Measurements from ENCODE around the gene TCF4. TPM values are rescaled to one million over a fixed set of nuclear protein-coding genes. Genes with fewer than 3 reads are reported as not detected.

TCF4 gene
- total RNA-seq, 8 experiments from 2014 or later = 21.1 to 102 (median 47.2) TPM

GRCh38 chr18:55382277-55382805 is 205.7 kb downstream of the TCF4 start:
- no peaks in the 10 kb centered on the region for H3K4me1 ChIP-seq (replicated peaks in 1 of 2)
- ATAC-seq (replicated peaks in 6 of 8) = no peak
- in situ Hi-C loops (cut with MboI; ENCODE audit: low pct_unique_long_range_greater_than_20kb in 2 of 9, low sequenced_read_pairs in 9 of 9, unreplicated experiment in 9 of 9) = no loop called here
- no peak overlapping the region for H3K27ac ChIP-seq
- H3K4me3 ChIP-seq = no peak overlapping the region
- 79 to 100% (median 95%) methylated on average over 1 to 2 of the region's 2 CpGs; no CpG with 5 or more reads in 1 of the 10 experiments for WGBS, 10 experiments

GRCh38 chr18:55381277-55381676 is 206.7 kb downstream of the TCF4 start:
- Histone ChIP-seq H3K4me1 (replicated peaks in 1 of 2) (no peaks in the 10 kb centered on the region), H3K4me3 (no peak overlapping the region), H3K27ac (no peak overlapping the region)
- in situ Hi-C loops (cut with MboI; ENCODE audit: low pct_unique_long_range_greater_than_20kb in 2 of 9, low sequenced_read_pairs in 9 of 9, unreplicated experiment in 9 of 9) = no loop called here
- ATAC-seq (replicated peaks in 6 of 8) = no peak

GRCh38 chr18:55380589-55380988 is 207.4 kb downstream of the TCF4 start:
- Histone ChIP-seq H3K4me1 (replicated peaks in 1 of 2) (no peaks in the 10 kb centered on the region), H3K4me3 (no peak overlapping the region), H3K27ac (no peak overlapping the region)
- ATAC-seq (replicated peaks in 6 of 8) = no peak
- in situ Hi-C loops (cut with MboI; ENCODE audit: low pct_unique_long_range_greater_than_20kb in 2 of 9, low sequenced_read_pairs in 9 of 9, unreplicated experiment in 9 of 9) = no loop called here
- WGBS, 10 experiments = 67 to 100% (median 91%) methylated on average over 2 to 7 of the region's 7 CpGs; no CpG with 5 or more reads in 1 of the 10 experiments

- in situ Hi-C loops (cut with MboI; ENCODE audit: low pct_unique_long_range_greater_than_20kb in 2 of 9, low sequenced_read_pairs in 9 of 9, unreplicated experiment in 9 of 9) = no loop called here
- H3K27ac ChIP-seq = no peak overlapping the region
- H3K4me3 ChIP-seq = no peak overlapping the region
- 55 to 100% (median 100%) methylated on average over 1 to 2 of the region's 2 CpGs; no CpG with 5 or more reads in 3 of the 10 experiments for WGBS, 10 experiments
- H3K4me1 ChIP-seq (replicated peaks in 1 of 2) = no peaks in the 10 kb centered on the region
- ATAC-seq (replicated peaks in 6 of 8) = no peak
These were observed 211.6 kb downstream of the TCF4 start for GRCh38 chr18:55376387-55376786.

GRCh38 chr18:55375930-55376329 is 212.1 kb downstream of the TCF4 start:
- Histone ChIP-seq H3K4me3 (no peak overlapping the region), H3K27ac (no peak overlapping the region), H3K4me1 (replicated peaks in 1 of 2) (no peaks in the 10 kb centered on the region)
- 83 to 100% (median 93%) methylated on average over 2 to 5 of the region's 5 CpGs; no CpG with 5 or more reads in 4 of the 10 experiments for WGBS, 10 experiments
- ATAC-seq (replicated peaks in 6 of 8) = no peak
- in situ Hi-C loops (cut with MboI; ENCODE audit: low pct_unique_long_range_greater_than_20kb in 2 of 9, low sequenced_read_pairs in 9 of 9, unreplicated experiment in 9 of 9) = no loop called here

GRCh38 chr18:55374741-55375140 is 213.3 kb downstream of the TCF4 start:
- no peaks in the 10 kb centered on the region for H3K4me1 ChIP-seq (replicated peaks in 1 of 2)
- no peak overlapping the region for H3K4me3 ChIP-seq
- in situ Hi-C loops (cut with MboI; ENCODE audit: low pct_unique_long_range_greater_than_20kb in 2 of 9, low sequenced_read_pairs in 9 of 9, unreplicated experiment in 9 of 9) = no loop called here
- H3K27ac ChIP-seq = no peak overlapping the region
- no peak for ATAC-seq (replicated peaks in 6 of 8)
- 83 to 100% (median 100%) methylated on average over 1 of the region's 1 CpG for WGBS, 10 experiments

- Histone ChIP-seq H3K4me3 (no peak overlapping the region), H3K4me1 (replicated peaks in 1 of 2) (no peaks in the 10 kb centered on the region), H3K27ac (no peak overlapping the region)
- ATAC-seq (replicated peaks in 6 of 8) = no peak
- in situ Hi-C loops (cut with MboI; ENCODE audit: low pct_unique_long_range_greater_than_20kb in 2 of 9, low sequenced_read_pairs in 9 of 9, unreplicated experiment in 9 of 9) = no loop called here
- 73 to 100% (median 100%) methylated on average over 1 to 2 of the region's 2 CpGs; no CpG with 5 or more reads in 1 of the 10 experiments for WGBS, 10 experiments
These were observed 215.8 kb downstream of the TCF4 start for GRCh38 chr18:55372209-55372608.

- Histone ChIP-seq H3K27ac (no peak overlapping the region), H3K4me1 (replicated peaks in 1 of 2) (no peaks in the 10 kb centered on the region), H3K4me3 (no peak overlapping the region)
- in situ Hi-C loops (cut with MboI; ENCODE audit: low pct_unique_long_range_greater_than_20kb in 2 of 9, low sequenced_read_pairs in 9 of 9, unreplicated experiment in 9 of 9) = no loop called here
- ATAC-seq (replicated peaks in 6 of 8) = no peak
These were observed 217.1 kb downstream of the TCF4 start for GRCh38 chr18:55370936-55371335.

GRCh38 chr18:55369346-55369745 is 218.6 kb downstream of the TCF4 start:
- Histone ChIP-seq H3K4me1 (replicated peaks in 1 of 2) (no peaks in the 10 kb centered on the region), H3K4me3 (no peak overlapping the region), H3K27ac (no peak overlapping the region)
- ATAC-seq (replicated peaks in 6 of 8) = no peak
- in situ Hi-C loops (cut with MboI; ENCODE audit: low pct_unique_long_range_greater_than_20kb in 2 of 9, low sequenced_read_pairs in 9 of 9, unreplicated experiment in 9 of 9) = no loop called here
- 91 to 100% (median 100%) methylated on average over 1 to 2 of the region's 2 CpGs; no CpG with 5 or more reads in 3 of the 10 experiments for WGBS, 10 experiments

- Histone ChIP-seq H3K4me3 (no peak overlapping the region), H3K4me1 (replicated peaks in 1 of 2) (peaks cover 0 to 6% of the 10 kb centered on the region in 2 donors), H3K27ac (no peak overlapping the region)
- in situ Hi-C loops (cut with MboI; ENCODE audit: low pct_unique_long_range_greater_than_20kb in 2 of 9, low sequenced_read_pairs in 9 of 9, unreplicated experiment in 9 of 9) = no loop called here
- no peak for ATAC-seq (replicated peaks in 6 of 8)
- 67 to 100% (median 91%) methylated on average over 1 to 2 of the region's 2 CpGs; no CpG with 5 or more reads in 6 of the 10 experiments for WGBS, 10 experiments
These were observed 222.7 kb downstream of the TCF4 start for GRCh38 chr18:55365342-55365741.

GRCh38 chr18:55362303-55362702 is 225.7 kb downstream of the TCF4 start:
- peaks cover 0 to 6% of the 10 kb centered on the region in 2 donors for H3K4me1 ChIP-seq (replicated peaks in 1 of 2)
- no peak overlapping the region for H3K4me3 ChIP-seq
- ATAC-seq (replicated peaks in 6 of 8) = no peak
- in situ Hi-C loops (cut with MboI; ENCODE audit: low pct_unique_long_range_greater_than_20kb in 2 of 9, low sequenced_read_pairs in 9 of 9, unreplicated experiment in 9 of 9) = no loop called here
- 70 to 100% (median 92%) methylated on average over 2 to 3 of the region's 3 CpGs; no CpG with 5 or more reads in 3 of the 10 experiments for WGBS, 10 experiments
- no peak overlapping the region for H3K27ac ChIP-seq

GRCh38 chr18:55361492-55362250 is 226.3 kb downstream of the TCF4 start:
- Histone ChIP-seq H3K4me1 (replicated peaks in 1 of 2) (peaks cover 0 to 6% of the 10 kb centered on the region in 2 donors), H3K27ac (no peak overlapping the region), H3K4me3 (no peak overlapping the region)
- in situ Hi-C loops (cut with MboI; ENCODE audit: low pct_unique_long_range_greater_than_20kb in 2 of 9, low sequenced_read_pairs in 9 of 9, unreplicated experiment in 9 of 9) = no loop called here
- peak in 3 of 8 experiments; percentile 63 to 92 (median 92) for ATAC-seq (replicated peaks in 6 of 8)
- 14 to 100% (median 93%) methylated on average over 1 to 2 of the region's 3 CpGs; no CpG with 5 or more reads in 3 of the 10 experiments for WGBS, 10 experiments

GRCh38 chr18:55360061-55360460 is 227.9 kb downstream of the TCF4 start:
- Histone ChIP-seq H3K27ac (no peak overlapping the region), H3K4me1 (replicated peaks in 1 of 2) (peaks cover 0 to 6% of the 10 kb centered on the region in 2 donors), H3K4me3 (no peak overlapping the region)
- in situ Hi-C loops (cut with MboI; ENCODE audit: low pct_unique_long_range_greater_than_20kb in 2 of 9, low sequenced_read_pairs in 9 of 9, unreplicated experiment in 9 of 9) = no loop called here
- no peak for ATAC-seq (replicated peaks in 6 of 8)
- WGBS, 10 experiments = 83 to 100% (median 100%) methylated on average over 1 of the region's 1 CpG; no CpG with 5 or more reads in 2 of the 10 experiments

GRCh38 chr18:55356815-55357214 is 231.2 kb downstream of the TCF4 start:
- no peak overlapping the region for H3K4me3 ChIP-seq
- 92 to 100% (median 99%) methylated on average over 1 to 3 of the region's 3 CpGs for WGBS, 10 experiments
- no peak overlapping the region for H3K27ac ChIP-seq
- peaks cover 3 to 18% of the 10 kb centered on the region in 2 donors for H3K4me1 ChIP-seq (replicated peaks in 1 of 2)
- ATAC-seq (replicated peaks in 6 of 8) = peak in 1 of 8 experiments; percentile 25
- in situ Hi-C loops (cut with MboI; ENCODE audit: low pct_unique_long_range_greater_than_20kb in 2 of 9, low sequenced_read_pairs in 9 of 9, unreplicated experiment in 9 of 9) = no loop called here
